HepG2 (cell line): ENCODE measurements around the gene KANK3. TPM values are rescaled to one million over a fixed set of nuclear protein-coding genes. Genes with fewer than 3 reads are reported as not detected.

Experiments used
- EEA1 ChIP-seq: sonication (generic); formaldehyde crosslinking; IDR thresholded peaks from 2 replicates; pipeline ENCODE4 v1.5.1; 2020; ENCODE audit warnings: mild to moderate bottlenecking, missing genetic modification reagents, borderline replicate concordance
- ELF4 ChIP-seq: sonication (generic); formaldehyde crosslinking; IDR thresholded peaks from 2 replicates; pipeline ENCODE4 v1.5.0; 2020; ENCODE audit warnings: missing genetic modification reagents, mild to moderate bottlenecking, moderate library complexity, borderline replicate concordance
- ETV6 ChIP-seq: sonication (generic); formaldehyde crosslinking; conservative IDR thresholded peaks from 2 replicates; pipeline ENCODE4 v1.4.0; 2020; ENCODE audit warnings: missing genetic modification reagents
- HOXA9 ChIP-seq: sonication (generic); formaldehyde crosslinking; IDR thresholded peaks from 2 replicates; pipeline ENCODE4 v1.8.1; 2022; ENCODE audit warnings: missing genetic modification reagents, mild to moderate bottlenecking, moderate library complexity, borderline replicate concordance
- NFIC ChIP-seq: IDR thresholded peaks from 2 replicates; pipeline ENCODE4 v1.6.1; 2012; ENCODE audit warnings: mild to moderate bottlenecking, low read length, inconsistent platforms
- NR2F2 ChIP-seq: IDR thresholded peaks from 2 replicates; pipeline ENCODE4 v1.6.1; 2012; ENCODE audit warnings: low read depth, inconsistent platforms, borderline replicate concordance
- PCBP1 ChIP-seq: fragments of 200-400 bp; formaldehyde crosslinking; IDR thresholded peaks from 2 replicates; pipeline ENCODE4 v1.6.1; 2017; ENCODE audit warnings: mild to moderate bottlenecking, low read depth, low read length, borderline replicate concordance
- POGZ ChIP-seq: sonication (generic); formaldehyde crosslinking; IDR thresholded peaks from 2 replicates; pipeline ENCODE4 v1.4.0; 2020; ENCODE audit warnings: mild to moderate bottlenecking, missing genetic modification reagents
- POLR2AphosphoS5 ChIP-seq: IDR thresholded peaks from 2 replicates; pipeline ENCODE4 v1.6.1; 2012; ENCODE audit warnings: low read depth, low read length
- ZFP1 ChIP-seq: IDR thresholded peaks from 2 replicates; pipeline ENCODE4 v1.6.1; 2016
- ZIK1 ChIP-seq: sonication (generic); formaldehyde crosslinking; IDR thresholded peaks from 2 replicates; pipeline ENCODE4 v1.5.0; 2020; ENCODE audit warnings: mild to moderate bottlenecking, low read depth, missing genetic modification reagents, borderline replicate concordance
- ZNF484 ChIP-seq: sonication (generic); formaldehyde crosslinking; IDR thresholded peaks from 2 replicates; pipeline ENCODE4 v1.5.1; 2020; ENCODE audit warnings: mild to moderate bottlenecking, low read depth, missing genetic modification reagents, borderline replicate concordance
- ZNF530 ChIP-seq: sonication (generic); formaldehyde crosslinking; IDR thresholded peaks from 2 replicates; pipeline ENCODE4 v1.5.0; 2020; ENCODE audit warnings: low read depth, mild to moderate bottlenecking, missing genetic modification reagents
- ZNF891 ChIP-seq: sonication (generic); formaldehyde crosslinking; IDR thresholded peaks from 2 replicates; pipeline ENCODE4 v1.5.0; 2020; ENCODE audit warnings: mild to moderate bottlenecking, missing genetic modification reagents
- polyA plus RNA-seq, 8 experiments: library from polyadenylated mRNA; depleted of rRNA in 3 of 8; stranded (reverse) in 7 of 8; unstranded in 1 of 8; fragments of >200 nt; fragmentation: Illumina TruSeq in 4 of 8; extraction: Trizol in 4 of 8; gene quantifications; 2 replicates each; pipeline versions ENCODE4 v1.2.1 to v1.2.3, GENCODE V29; 2011 to 2016; ENCODE audit warnings: low read depth in 4 of 8, missing spikeins in 1 of 8, mixed read lengths in 1 of 8; ENCODE audit not compliant: insufficient read depth in 1 of 8
- total RNA-seq, 5 experiments: library from RNA; depleted of rRNA; stranded (reverse); fragments of >200 nt; fragmentation: Illumina TruSeq; extraction: Trizol; gene quantifications; 2 replicates each; pipeline ENCODE4 v1.2.3, GENCODE V29; 2016; ENCODE audit warnings: low read depth in 1 of 5
- TF ChIP-seq, protein P1 (sequence below): IDR thresholded peaks from 2 replicates; pipeline ENCODE4 v1.6.1; 2016; ENCODE audit warnings: low read depth, missing genetic modification reagents, missing compliant biosample characterization
- TF ChIP-seq, protein P2 (sequence below): sonication (generic); formaldehyde crosslinking; IDR thresholded peaks from 2 replicates; pipeline ENCODE4 v1.8.0; 2022; ENCODE audit warnings: low read depth, missing genetic modification reagents
- TF ChIP-seq, protein P3 (sequence below): sonication (generic); formaldehyde crosslinking; IDR thresholded peaks from 2 replicates; pipeline ENCODE4 v1.8.0; 2022; ENCODE audit warnings: mild to moderate bottlenecking, missing genetic modification reagents, borderline replicate concordance
- TF ChIP-seq, protein P4 (sequence below): sonication (generic); formaldehyde crosslinking; IDR thresholded peaks from 2 replicates; pipeline ENCODE4 v1.5.1; 2020; ENCODE audit warnings: mild to moderate bottlenecking, missing genetic modification reagents, moderate library complexity

Gene KANK3
- total and polyA plus RNA-seq, 2 of the 13 experiments (the other 11 are each of a cell fraction or from before 2014, with no cell fraction given), result 0.15 to 0.20 TPM

DNA sequence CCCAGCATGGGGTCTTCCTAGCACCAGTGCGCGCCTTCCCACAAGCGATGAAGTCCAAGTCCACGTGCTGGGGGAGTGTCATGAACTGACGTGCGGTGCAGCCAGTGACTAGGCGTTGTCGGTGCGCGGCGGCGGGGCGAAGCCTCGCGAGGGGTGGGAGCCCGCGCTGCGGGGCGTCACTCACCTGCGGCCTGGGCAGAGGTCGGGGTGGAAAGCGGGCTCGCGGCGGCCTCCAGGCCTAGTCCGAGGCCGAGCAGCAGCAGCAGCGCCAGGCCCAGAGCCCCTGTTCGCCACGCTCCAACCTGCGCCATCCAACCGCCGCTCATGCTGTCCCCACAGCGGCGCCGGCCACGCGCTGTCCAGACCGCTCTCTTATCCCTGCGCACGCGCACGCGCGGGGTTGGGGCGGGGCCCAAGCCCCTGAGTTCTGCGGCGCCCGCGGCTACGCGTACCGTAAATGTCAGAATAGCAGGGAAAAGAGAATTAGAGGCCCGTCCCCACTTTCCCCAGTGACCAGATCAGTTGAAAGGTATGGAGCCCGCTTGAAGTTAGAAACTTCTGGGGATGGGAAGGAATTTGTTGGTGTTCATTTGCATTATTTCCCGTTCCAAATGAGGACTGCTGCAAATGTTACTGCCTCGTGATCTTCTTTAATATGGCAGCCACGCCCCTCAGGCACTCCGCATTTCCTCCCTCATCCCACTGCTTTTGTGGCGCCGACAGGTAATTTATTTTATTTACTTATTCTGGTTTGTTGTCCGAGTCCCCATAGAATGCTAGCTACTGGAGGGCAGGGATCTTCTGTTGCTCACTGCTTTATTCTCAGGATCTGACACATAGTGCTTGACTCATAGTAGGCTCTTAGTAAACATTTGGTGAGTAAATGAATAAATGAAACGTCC lies 34.8 kb downstream of the KANK3 start, which contains the start of gene CD320 (continued):
- TF ChIP-seq, protein P1, sequence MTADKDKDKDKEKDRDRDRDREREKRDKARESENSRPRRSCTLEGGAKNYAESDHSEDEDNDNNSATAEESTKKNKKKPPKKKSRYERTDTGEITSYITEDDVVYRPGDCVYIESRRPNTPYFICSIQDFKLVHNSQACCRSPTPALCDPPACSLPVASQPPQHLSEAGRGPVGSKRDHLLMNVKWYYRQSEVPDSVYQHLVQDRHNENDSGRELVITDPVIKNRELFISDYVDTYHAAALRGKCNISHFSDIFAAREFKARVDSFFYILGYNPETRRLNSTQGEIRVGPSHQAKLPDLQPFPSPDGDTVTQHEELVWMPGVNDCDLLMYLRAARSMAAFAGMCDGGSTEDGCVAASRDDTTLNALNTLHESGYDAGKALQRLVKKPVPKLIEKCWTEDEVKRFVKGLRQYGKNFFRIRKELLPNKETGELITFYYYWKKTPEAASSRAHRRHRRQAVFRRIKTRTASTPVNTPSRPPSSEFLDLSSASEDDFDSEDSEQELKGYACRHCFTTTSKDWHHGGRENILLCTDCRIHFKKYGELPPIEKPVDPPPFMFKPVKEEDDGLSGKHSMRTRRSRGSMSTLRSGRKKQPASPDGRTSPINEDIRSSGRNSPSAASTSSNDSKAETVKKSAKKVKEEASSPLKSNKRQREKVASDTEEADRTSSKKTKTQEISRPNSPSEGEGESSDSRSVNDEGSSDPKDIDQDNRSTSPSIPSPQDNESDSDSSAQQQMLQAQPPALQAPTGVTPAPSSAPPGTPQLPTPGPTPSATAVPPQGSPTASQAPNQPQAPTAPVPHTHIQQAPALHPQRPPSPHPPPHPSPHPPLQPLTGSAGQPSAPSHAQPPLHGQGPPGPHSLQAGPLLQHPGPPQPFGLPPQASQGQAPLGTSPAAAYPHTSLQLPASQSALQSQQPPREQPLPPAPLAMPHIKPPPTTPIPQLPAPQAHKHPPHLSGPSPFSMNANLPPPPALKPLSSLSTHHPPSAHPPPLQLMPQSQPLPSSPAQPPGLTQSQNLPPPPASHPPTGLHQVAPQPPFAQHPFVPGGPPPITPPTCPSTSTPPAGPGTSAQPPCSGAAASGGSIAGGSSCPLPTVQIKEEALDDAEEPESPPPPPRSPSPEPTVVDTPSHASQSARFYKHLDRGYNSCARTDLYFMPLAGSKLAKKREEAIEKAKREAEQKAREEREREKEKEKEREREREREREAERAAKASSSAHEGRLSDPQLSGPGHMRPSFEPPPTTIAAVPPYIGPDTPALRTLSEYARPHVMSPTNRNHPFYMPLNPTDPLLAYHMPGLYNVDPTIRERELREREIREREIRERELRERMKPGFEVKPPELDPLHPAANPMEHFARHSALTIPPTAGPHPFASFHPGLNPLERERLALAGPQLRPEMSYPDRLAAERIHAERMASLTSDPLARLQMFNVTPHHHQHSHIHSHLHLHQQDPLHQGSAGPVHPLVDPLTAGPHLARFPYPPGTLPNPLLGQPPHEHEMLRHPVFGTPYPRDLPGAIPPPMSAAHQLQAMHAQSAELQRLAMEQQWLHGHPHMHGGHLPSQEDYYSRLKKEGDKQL (CRISPR knock-in tag), result no peak
- TF ChIP-seq POGZ (CRISPR knock-in tag) (peak; percentile 23; the same call in 1 of the 2 replicates), EEA1 (CRISPR knock-in tag) (peak; percentile 89; the same call in 1 of the 2 replicates), ZNF891 (CRISPR knock-in tag) (peak; percentile 81; the same call in 1 of the 2 replicates), ZIK1 (CRISPR knock-in tag) (peak; percentile 78; the same call in 1 of the 2 replicates), NFIC (no peak), PCBP1 (0 out of 2 replicates have a peak, but pooled peaks have one; percentile 36), ZNF530 (CRISPR knock-in tag) (no peak), HOXA9 (no peak), ZFP1 (CRISPR knock-in tag) (no peak), ELF4 (CRISPR knock-in tag) (peak; percentile 68; the same call in 1 of the 2 replicates), NR2F2 (0 out of 2 replicates have a peak, but pooled peaks have one; percentile 11), POLR2AphosphoS5 (peak; percentile 81), ZNF484 (CRISPR knock-in tag) (no peak; the same call in 1 of the 2 replicates), ETV6 (CRISPR knock-in tag) (peak; percentile 81)
- TF ChIP-seq, protein P2, sequence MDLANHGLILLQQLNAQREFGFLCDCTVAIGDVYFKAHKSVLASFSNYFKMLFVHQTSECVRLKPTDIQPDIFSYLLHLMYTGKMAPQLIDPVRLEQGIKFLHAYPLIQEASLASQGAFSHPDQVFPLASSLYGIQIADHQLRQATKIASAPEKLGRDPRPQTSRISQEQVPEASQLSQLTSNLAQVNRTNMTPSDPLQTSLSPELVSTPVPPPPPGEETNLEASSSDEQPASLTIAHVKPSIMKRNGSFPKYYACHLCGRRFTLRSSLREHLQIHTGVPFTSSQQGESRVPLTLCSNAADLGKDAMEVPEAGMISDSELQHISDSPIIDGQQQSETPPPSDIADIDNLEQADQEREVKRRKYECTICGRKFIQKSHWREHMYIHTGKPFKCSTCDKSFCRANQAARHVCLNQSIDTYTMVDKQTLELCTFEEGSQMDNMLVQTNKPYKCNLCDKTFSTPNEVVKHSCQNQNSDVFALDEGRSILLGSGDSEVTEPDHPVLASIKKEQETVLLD (CRISPR knock-in tag), result peak; percentile 65; the same call in 1 of the 2 replicates
- TF ChIP-seq, protein P3, sequence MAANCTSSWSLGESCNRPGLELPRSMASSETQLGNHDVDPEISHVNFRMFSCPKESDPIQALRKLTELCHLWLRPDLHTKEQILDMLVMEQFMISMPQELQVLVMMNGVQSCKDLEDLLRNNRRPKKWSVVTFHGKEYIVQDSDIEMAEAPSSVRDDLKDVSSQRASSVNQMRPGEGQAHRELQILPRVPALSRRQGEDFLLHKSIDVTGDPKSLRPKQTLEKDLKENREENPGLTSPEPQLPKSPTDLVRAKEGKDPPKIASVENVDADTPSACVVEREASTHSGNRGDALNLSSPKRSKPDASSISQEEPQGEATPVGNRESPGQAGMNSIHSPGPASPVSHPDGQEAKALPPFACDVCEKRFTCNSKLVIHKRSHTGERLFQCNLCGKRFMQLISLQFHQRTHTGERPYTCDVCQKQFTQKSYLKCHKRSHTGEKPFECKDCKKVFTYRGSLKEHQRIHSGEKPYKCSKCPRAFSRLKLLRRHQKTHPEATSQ (CRISPR knock-in tag), result peak; percentile 92; the same call in 1 of the 2 replicates
- TF ChIP-seq, protein P4, sequence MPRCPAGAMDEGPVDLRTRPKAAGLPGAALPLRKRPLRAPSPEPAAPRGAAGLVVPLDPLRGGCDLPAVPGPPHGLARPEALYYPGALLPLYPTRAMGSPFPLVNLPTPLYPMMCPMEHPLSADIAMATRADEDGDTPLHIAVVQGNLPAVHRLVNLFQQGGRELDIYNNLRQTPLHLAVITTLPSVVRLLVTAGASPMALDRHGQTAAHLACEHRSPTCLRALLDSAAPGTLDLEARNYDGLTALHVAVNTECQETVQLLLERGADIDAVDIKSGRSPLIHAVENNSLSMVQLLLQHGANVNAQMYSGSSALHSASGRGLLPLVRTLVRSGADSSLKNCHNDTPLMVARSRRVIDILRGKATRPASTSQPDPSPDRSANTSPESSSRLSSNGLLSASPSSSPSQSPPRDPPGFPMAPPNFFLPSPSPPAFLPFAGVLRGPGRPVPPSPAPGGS, result peak; percentile 97
